Small intestine (tissue), 7 donors: ENCODE results near the gene ZHX3. TPM values are rescaled to one million over a fixed set of nuclear protein-coding genes. Genes with fewer than 3 reads are reported as not detected.

Experiments
- DNase-seq, 2 donors: peaks; one replicate each; pipeline versions ENCODE4 v3.0.0 to v3.0.0-alpha.2; 2013
- FAIRE-seq: peaks from 2 replicates; lab custom pipeline; 2012; peaks lifted over from hg19 to GRCh38; lab: Jason Lieb, UNC
- H3K27ac ChIP-seq, 3 donors: one replicate each; pipeline ENCODE4 v1.5.1; 2013; ENCODE audit warnings: low read length in 2 of 3, mild to moderate bottlenecking in 2 of 3, control low read depth in 1 of 3, inconsistent platforms in 1 of 3, low read depth in 1 of 3, moderate library complexity in 1 of 3
- H3K27me3 ChIP-seq, 3 donors: one replicate each; pipeline ENCODE4 v1.6.1; 2013; ENCODE audit warnings: low read length in 3 of 3, inconsistent platforms in 1 of 3; ENCODE audit not compliant: control insufficient read depth in 3 of 3, insufficient read depth in 3 of 3
- H3K36me3 ChIP-seq, 3 donors: one replicate each; pipeline ENCODE4 v1.6.1; 2013; ENCODE audit warnings: low read length in 3 of 3, inconsistent platforms in 1 of 3, low read depth in 1 of 3, mild to moderate bottlenecking in 1 of 3, moderate library complexity in 1 of 3; ENCODE audit not compliant: control insufficient read depth in 3 of 3, insufficient read depth in 2 of 3
- H3K4me1 ChIP-seq, 3 donors: one replicate each; pipeline ENCODE4 v1.6.1; 2013; ENCODE audit warnings: low read length in 2 of 3, inconsistent platforms in 1 of 3, low read depth in 1 of 3, mild to moderate bottlenecking in 1 of 3, moderate library complexity in 1 of 3; ENCODE audit not compliant: control insufficient read depth in 3 of 3, insufficient read depth in 2 of 3
- H3K4me3 ChIP-seq, 3 donors: one replicate each; pipeline ENCODE4 v1.5.1; 2013; ENCODE audit warnings: low read length in 3 of 3, control low read depth in 1 of 3, inconsistent platforms in 1 of 3, low read depth in 1 of 3, mild to moderate bottlenecking in 1 of 3, moderate library complexity in 1 of 3
- H3K9me3 ChIP-seq, 2 donors: one replicate each; pipeline ENCODE4 v1.6.1; 2013; ENCODE audit warnings: low read depth in 1 of 2, low read length in 1 of 2; ENCODE audit not compliant: control insufficient read depth in 2 of 2, insufficient read depth in 1 of 2
- WGBS, 3 donors: extraction: QIAGEN DNeasy Blood & Tissue Kit; methylation state at CpG; one replicate each; pipeline ENCODE4 v1.1.7; 2013; 5-methylcytosine and 5-hydroxymethylcytosine counted together
- polyA plus RNA-seq, 4 donors: library from polyadenylated mRNA; stranded (reverse) in 3 of 4; unstranded in 1 of 4; fragments of 200-250 nt in 3 of 4; fragments of 120-200 nt in 1 of 4; gene quantifications; one replicate each; pipeline versions ENCODE4 v1.2.1 to v1.2.3, GENCODE V29; 2013
- donor health status: healthy with polysubstance abuse.
- donor health status: control.
- donor health status: control.
- donor health status: Bipolar disorder and iron deficiency.
- donor health status: healthy.

Gene ZHX3
- polyA plus RNA-seq, 4 donors: 6.0 to 18.3 (median 10.2) TPM

DNA sequence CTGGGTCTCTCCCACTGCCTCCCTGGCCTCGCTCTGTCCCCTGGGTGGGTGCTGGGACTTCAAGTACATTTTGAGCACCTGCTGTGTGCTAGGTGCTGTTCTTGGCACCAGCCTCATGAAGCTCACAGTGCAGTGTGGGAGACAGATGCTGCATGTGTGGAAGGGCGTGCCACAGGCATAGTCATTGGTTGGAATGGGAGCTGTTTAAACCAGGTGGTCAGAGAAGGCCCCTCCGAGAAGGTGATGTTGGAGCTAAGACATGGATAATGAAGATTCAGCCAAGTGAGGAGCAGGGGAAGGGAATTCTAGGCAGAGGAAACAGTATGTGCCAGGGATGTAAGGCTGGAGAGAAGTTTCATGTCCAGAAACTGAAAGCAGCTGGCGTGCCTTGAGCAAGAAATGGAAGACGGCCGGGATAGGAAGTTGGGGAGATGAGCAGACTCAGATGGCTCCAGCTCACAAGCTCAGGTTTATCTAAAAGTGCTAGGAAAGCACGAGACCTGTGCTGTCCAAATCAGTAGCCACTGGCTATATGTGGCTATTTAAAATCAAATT lies 33.0 kb upstream of the ZHX3 start:
- H3K4me3 ChIP-seq: no peak overlapping the region
- peaks cover 5 to 77% (median 14%) of the 10 kb centered on the region in 3 donors for H3K36me3 ChIP-seq
- DNase-seq (no peak), FAIRE-seq (no peak)
- no peaks in the 10 kb centered on the region for H3K9me3 ChIP-seq
- no peak overlapping the region for H3K27ac ChIP-seq
- H3K4me1 ChIP-seq: no peaks in the 10 kb centered on the region
- 74 to 92% (median 84%) methylated on average over 7 of the region's 7 CpGs for WGBS, 3 donors
- H3K27me3 ChIP-seq: no peaks in the 10 kb centered on the region

DNA sequence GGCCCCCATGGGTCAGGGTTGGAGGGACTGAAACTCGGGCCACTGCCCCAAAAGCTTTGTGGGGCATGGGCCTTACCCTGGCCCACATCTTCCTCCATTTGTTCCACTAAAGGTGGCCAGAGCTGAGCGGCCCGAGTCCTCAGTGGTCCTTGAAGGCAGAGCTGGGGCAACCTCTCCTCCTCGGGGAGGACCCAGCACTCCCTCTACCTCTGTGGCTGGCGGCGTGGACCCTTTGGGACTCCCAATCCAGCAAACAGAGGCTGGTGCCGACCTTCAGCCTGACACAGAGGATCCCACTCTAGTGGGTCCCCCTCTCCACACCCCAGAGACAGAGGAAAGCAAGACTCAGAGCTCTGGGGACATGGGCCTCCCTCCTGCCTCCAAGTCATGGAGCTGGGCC lies 32.4 kb upstream of the ZHX3 start:
- no peak overlapping the region for H3K27ac ChIP-seq
- no peaks in the 10 kb centered on the region for H3K4me1 ChIP-seq
- FAIRE-seq: no peak
- peaks cover 5 to 77% (median 11%) of the 10 kb centered on the region in 3 donors for H3K36me3 ChIP-seq
- H3K4me3 ChIP-seq: no peak overlapping the region
- 83 to 91% (median 90%) methylated on average over 7 of the region's 7 CpGs for WGBS, 3 donors
- DNase-seq: no peak
- H3K27me3 ChIP-seq: no peaks in the 10 kb centered on the region
- no peaks in the 10 kb centered on the region for H3K9me3 ChIP-seq

DNA sequence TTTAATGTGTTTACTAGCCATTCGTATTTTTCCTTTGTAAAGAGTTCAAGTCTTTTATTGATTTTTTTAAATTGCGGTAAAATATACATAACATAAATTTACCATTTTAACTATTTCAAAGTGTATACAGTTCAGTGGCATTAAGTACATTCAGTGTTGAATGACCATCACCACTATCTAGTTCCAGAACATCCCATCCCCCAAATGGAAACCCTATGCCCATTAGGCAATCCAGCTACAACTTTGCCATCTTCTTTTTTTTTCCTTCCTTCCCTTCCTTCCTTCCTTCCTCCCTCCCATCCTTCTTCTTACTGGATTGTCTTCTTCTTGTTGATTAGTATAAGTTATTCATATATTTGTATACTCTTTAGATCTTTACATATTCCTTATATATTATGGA lies 31.7 kb upstream of the ZHX3 start:
- Histone ChIP-seq H3K4me1 (no peaks in the 10 kb centered on the region), H3K36me3 (peaks cover 2 to 76% (median 11%) of the 10 kb centered on the region in 3 donors), H3K4me3 (no peak overlapping the region), H3K27ac (no peak overlapping the region), H3K9me3 (no peaks in the 10 kb centered on the region), H3K27me3 (no peaks in the 10 kb centered on the region)
- FAIRE-seq (no peak), DNase-seq (no peak)
- WGBS, 3 donors: 75 to 89% (median 78%) methylated on average over 2 of the region's 2 CpGs

DNA sequence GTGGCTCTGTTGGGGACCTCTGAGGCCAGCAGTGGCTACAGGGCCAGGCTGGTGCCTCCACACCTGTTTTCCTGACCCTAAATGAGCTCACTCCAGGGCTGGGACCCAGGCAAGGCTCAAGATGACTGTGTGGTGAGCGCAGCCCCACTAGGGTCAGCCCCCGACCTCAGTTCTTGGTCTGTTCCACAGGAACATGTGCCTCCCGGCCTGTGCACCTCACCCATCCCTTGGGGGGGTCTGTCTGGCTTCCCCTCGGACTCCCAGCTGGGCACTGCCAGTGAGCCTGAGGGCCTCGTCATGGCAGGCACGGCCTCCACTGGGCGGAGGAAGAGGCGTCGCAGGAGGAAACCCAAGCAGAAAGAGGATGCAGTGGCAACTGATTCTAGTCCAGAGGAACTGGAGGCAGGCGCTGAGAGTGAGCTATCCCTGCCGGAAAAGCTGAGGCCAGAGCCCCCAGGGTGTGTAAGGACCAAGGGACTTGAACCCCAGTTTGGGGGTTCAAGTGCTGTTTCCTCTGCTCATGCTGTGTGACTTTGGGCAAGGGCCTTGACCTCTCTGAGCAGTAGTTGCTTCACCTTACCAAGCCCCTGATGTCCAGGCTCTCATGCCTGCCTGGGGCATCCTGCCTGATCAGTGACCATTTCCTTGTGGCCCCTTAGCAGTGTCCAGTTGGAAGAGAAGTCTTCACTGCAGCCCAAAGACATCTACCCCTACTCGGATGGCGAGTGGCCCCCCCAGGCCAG lies 31.1 kb upstream of the ZHX3 start:
- H3K27ac ChIP-seq: no peak overlapping the region
- H3K4me1 ChIP-seq: peaks cover 0 to under 1% (median 0%) of the 10 kb centered on the region in 3 donors
- no peak overlapping the region for H3K4me3 ChIP-seq
- no peaks in the 10 kb centered on the region for H3K27me3 ChIP-seq
- no peak for DNase-seq
- no peak for FAIRE-seq
- H3K36me3 ChIP-seq: peaks cover 2 to 72% (median 11%) of the 10 kb centered on the region in 3 donors
- H3K9me3 ChIP-seq: no peaks in the 10 kb centered on the region
- 86 to 95% (median 92%) methylated on average over 13 of the region's 13 CpGs for WGBS, 3 donors

DNA sequence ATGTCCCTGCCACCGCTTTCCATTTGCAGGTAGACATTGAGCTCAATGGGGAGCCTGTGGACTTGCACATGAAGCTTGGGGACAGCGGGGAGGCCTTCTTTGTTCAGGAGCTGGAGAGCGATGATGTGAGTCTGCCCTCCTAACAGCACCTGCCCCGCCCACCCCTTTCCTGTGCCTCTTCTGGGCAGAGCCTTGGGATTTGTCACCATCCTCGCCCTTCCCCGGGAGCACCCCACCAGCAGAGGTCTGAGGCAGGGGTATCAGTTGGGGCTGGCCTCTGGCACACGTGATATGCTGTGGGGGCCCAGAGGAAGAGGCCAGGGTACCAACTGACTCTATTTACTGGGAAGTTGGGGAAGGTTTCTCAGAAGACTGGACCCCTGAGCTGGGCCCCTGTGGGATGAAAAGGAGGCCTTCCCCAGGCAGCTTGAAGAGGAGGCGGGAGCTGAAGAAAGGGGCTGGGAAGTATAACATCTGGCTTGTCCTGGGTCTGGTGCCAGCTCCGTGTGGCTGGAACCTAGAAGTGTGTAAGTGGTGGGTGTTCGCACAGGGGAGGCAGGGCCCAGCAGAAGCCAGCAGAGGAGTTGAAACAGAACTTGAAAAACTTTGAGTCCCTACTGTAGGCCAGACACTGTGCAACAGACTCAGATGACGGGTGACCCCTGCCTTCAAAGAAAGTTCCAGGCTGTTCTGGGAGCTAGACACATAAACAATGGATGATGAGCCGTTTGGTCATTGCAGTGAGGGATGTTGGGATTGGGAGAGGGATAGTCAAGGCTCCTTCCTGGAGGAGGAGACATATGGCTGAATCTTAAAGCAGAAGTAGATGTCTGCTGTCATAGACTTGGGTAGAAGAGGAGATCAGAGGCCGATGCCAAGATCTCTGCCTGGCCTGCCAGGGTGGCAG lies 30.2 kb upstream of the ZHX3 start:
- WGBS, 3 donors: 76 to 89% (median 83%) methylated on average over 13 of the region's 13 CpGs
- H3K27me3 ChIP-seq: no peaks in the 10 kb centered on the region
- peaks cover 0 to 9% (median 2%) of the 10 kb centered on the region in 3 donors for H3K4me1 ChIP-seq
- FAIRE-seq (no peak), DNase-seq (no peak)
- H3K4me3 ChIP-seq: no peak overlapping the region
- H3K9me3 ChIP-seq: no peaks in the 10 kb centered on the region
- no peak overlapping the region for H3K27ac ChIP-seq
- H3K36me3 ChIP-seq: peaks cover 2 to 68% (median 11%) of the 10 kb centered on the region in 3 donors

DNA sequence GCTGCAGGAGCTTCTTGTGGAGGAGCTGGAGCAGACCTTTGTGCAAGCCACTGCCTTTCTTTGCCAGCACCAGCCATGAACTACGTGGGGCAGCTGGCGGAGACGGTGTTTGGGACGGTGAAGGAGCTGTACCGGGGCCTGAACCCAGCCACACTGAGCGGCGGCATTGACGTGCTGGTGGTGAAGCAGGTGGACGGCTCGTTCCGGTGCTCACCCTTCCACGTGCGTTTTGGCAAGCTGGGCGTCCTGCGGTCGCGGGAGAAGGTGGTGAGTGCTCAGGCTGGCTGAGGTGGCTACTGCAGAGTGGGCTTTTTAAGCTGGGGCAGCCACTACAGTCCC lies 28.2 kb upstream of the ZHX3 start:
- no peaks in the 10 kb centered on the region for H3K9me3 ChIP-seq
- no peaks in the 10 kb centered on the region for H3K27me3 ChIP-seq
- no peak overlapping the region for H3K4me3 ChIP-seq
- peaks cover 2 to 57% (median 4%) of the 10 kb centered on the region in 3 donors for H3K36me3 ChIP-seq
- 89 to 91% (median 90%) methylated on average over 17 of the region's 17 CpGs for WGBS, 3 donors
- no peak overlapping the region for H3K27ac ChIP-seq
- H3K4me1 ChIP-seq: peaks cover 0 to 23% (median 2%) of the 10 kb centered on the region in 3 donors
- FAIRE-seq (no peak), DNase-seq (no peak)

DNA sequence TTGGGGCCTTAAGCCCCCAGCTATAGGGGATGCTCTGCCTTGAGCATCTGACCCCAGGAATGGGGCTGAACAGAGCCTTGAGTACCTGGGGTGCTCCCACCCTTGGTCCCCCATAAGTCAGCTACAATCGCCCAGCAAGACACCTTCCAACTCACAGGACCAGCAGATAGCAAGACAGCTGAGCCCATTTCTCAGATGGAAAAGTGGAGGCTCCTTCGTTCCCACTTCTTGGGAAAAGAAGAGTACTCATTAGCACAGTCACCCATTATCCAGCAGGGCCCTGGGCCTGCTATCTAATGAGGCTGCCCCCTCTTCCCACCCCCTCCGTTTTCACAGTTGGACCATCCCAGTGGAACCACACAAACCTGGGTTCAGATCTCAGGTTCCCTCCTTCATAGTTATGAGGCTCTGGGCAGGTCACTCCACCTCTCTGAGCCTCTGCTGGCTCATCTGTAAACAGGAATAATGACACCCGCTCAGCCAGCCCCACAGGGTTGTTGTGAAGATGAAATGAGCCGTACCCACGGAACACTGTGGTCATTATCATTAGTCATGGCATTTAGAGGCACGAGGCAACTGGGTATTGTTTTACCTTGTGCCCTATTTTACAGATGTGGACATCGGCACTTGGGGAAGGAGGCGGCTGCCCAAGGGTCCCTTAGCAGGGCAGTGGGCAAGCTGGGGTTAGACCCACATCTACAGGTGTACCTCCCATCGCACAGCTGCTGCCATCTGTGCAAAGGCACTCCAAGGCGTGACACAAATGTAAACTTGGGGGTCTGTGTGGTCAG lies 27.6 kb upstream of the ZHX3 start:
- peaks cover 0 to 23% (median 2%) of the 10 kb centered on the region in 3 donors for H3K4me1 ChIP-seq
- FAIRE-seq (no peak), DNase-seq (no peak)
- H3K4me3 ChIP-seq: no peak overlapping the region
- H3K36me3 ChIP-seq: peaks cover 2 to 52% (median 4%) of the 10 kb centered on the region in 3 donors
- H3K27me3 ChIP-seq: no peaks in the 10 kb centered on the region
- no peak overlapping the region for H3K27ac ChIP-seq
- no peaks in the 10 kb centered on the region for H3K9me3 ChIP-seq
- 88 to 90% (median 89%) methylated on average over 11 of the region's 11 CpGs for WGBS, 3 donors

DNA sequence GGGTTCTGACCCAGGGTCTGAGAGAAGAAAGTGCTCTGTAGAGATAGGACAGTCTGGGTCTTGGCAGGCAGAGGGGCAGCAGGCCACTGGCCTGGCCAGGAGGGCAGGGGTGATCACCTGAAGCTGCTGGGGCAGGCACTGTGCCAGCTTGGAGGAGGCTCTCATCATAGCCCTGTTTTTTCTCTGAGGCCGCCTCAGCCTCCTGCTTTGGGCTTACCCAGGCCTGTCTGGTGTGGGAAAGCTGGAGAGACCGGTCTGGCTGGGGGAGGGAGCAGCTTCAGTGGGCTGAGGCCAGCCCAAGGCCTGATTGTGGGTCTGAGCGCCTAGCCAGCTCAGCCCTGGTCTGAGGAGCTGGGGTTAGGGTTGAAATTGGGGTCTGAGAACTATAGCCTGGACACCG lies 26.9 kb upstream of the ZHX3 start:
- no peak overlapping the region for H3K4me3 ChIP-seq
- 82 to 91% (median 85%) methylated on average over 4 of the region's 4 CpGs for WGBS, 3 donors
- FAIRE-seq (no peak), DNase-seq (no peak)
- H3K4me1 ChIP-seq: peaks cover 2 to 27% (median 3%) of the 10 kb centered on the region in 3 donors
- peaks cover 2 to 45% (median 4%) of the 10 kb centered on the region in 3 donors for H3K36me3 ChIP-seq
- no peak overlapping the region for H3K27ac ChIP-seq
- H3K9me3 ChIP-seq: no peaks in the 10 kb centered on the region
- H3K27me3 ChIP-seq: no peaks in the 10 kb centered on the region
